ENCODE results near the gene MESP1. TPM values are rescaled to one million over a fixed set of nuclear protein-coding genes. Genes with fewer than 3 reads are reported as not detected.

MESP1 gene
- polyA plus RNA-seq, 1 donor from 2014 or later: 4.8 TPM

DNA sequence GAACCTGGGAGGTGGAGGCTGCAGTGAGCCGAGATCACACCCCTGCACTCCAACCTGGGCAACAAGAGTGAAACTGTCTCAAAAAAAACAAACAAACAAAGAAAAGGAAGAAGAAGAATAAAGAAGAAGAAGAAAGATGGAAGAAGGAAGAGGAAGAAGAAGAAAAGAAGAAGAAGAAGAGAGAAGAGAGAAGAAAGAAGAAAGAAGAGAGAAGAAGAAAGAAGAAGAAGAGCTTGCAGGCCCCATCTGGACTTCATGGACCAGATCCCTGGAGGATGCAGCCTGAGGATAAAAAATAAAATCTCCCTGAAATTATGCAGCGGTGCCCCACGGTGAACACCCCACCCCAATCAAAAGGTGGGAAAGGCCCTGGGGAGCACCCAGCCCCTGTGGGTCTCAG lies 8.8 kb upstream of the MESP1 start:
- no peak overlapping the region for H2AFZ ChIP-seq (ENCODE audit: low read depth, low read length)
- no peak overlapping the region for H3K9ac ChIP-seq (ENCODE audit: low read length)
- no peak overlapping the region for H3K4me3 ChIP-seq (ENCODE audit: low read length)
- H3K9me3 ChIP-seq (ENCODE audit: low read length): no peaks in the 10 kb centered on the region
- no peaks in the 10 kb centered on the region for H3F3A ChIP-seq (ENCODE audit: insufficient read depth, low read length, poor library complexity, severe bottlenecking)
- H3K27ac ChIP-seq (ENCODE audit: low read length): no peak overlapping the region
- H3K79me2 ChIP-seq (replicated peaks; ENCODE audit: insufficient read depth, low read length): no peaks in the 10 kb centered on the region
- no peaks in the 10 kb centered on the region for H3K9me2 ChIP-seq (ENCODE audit: insufficient read depth, low read length)
- no peak overlapping the region for H3K4me2 ChIP-seq (ENCODE audit: low read length)
- no peaks in the 10 kb centered on the region for H3K27me3 ChIP-seq (ENCODE audit: insufficient read depth, low read depth, low read length)
- no peaks in the 10 kb centered on the region for H3K36me3 ChIP-seq (ENCODE audit: insufficient read depth, low read length)
- no peak for TF ChIP-seq SMC3 (conservative IDR thresholded peaks at IDR 0.05; ENCODE audit: poor library complexity)
- TF ChIP-seq, protein P1, sequence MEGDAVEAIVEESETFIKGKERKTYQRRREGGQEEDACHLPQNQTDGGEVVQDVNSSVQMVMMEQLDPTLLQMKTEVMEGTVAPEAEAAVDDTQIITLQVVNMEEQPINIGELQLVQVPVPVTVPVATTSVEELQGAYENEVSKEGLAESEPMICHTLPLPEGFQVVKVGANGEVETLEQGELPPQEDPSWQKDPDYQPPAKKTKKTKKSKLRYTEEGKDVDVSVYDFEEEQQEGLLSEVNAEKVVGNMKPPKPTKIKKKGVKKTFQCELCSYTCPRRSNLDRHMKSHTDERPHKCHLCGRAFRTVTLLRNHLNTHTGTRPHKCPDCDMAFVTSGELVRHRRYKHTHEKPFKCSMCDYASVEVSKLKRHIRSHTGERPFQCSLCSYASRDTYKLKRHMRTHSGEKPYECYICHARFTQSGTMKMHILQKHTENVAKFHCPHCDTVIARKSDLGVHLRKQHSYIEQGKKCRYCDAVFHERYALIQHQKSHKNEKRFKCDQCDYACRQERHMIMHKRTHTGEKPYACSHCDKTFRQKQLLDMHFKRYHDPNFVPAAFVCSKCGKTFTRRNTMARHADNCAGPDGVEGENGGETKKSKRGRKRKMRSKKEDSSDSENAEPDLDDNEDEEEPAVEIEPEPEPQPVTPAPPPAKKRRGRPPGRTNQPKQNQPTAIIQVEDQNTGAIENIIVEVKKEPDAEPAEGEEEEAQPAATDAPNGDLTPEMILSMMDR (IDR thresholded peaks at IDR 0.05; ENCODE audit: poor library complexity, severe bottlenecking): no peak
- no peak for TF ChIP-seq RAD21 (conservative IDR thresholded peaks at IDR 0.05)
- no peaks in the 10 kb centered on the region for H4K20me1 ChIP-seq (ENCODE audit: insufficient read depth)

DNA sequence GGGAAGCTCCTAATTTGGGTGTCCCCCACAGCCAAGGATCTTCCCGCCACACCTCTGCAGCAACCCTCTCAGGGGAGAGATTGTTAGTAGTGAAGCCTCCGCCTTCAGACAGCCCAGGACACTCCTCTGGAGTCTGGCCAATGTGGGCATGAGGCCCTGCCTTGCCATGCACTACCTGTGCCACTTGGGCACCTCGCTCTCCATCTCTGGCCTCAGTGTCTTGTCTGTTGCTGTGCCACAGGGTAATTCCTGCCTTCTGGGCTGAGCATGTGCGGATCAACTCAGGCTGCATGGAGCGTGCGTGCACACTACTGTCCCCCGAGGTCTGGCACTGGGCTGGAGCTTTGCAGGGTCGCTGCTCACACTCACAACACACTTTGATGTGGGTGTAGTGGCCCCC lies 7.9 kb upstream of the MESP1 start:
- Histone ChIP-seq H3K4me3 (ENCODE audit: low read length) (no peak overlapping the region), H3F3A (ENCODE audit: insufficient read depth, low read length, poor library complexity, severe bottlenecking) (no peaks in the 10 kb centered on the region), H3K27me3 (ENCODE audit: insufficient read depth, low read depth, low read length) (no peaks in the 10 kb centered on the region), H3K4me2 (ENCODE audit: low read length) (no peak overlapping the region), H3K9me2 (ENCODE audit: insufficient read depth, low read length) (no peaks in the 10 kb centered on the region), H2AFZ (ENCODE audit: low read depth, low read length) (no peak overlapping the region), H3K9me3 (ENCODE audit: low read length) (no peaks in the 10 kb centered on the region), H3K79me2 (replicated peaks; ENCODE audit: insufficient read depth, low read length) (no peaks in the 10 kb centered on the region), H3K36me3 (ENCODE audit: insufficient read depth, low read length) (no peaks in the 10 kb centered on the region), H3K27ac (ENCODE audit: low read length) (no peak overlapping the region), H3K9ac (ENCODE audit: low read length) (no peak overlapping the region), H4K20me1 (ENCODE audit: insufficient read depth) (no peaks in the 10 kb centered on the region)
- TF ChIP-seq RAD21 (conservative IDR thresholded peaks at IDR 0.05) (no peak), SMC3 (conservative IDR thresholded peaks at IDR 0.05; ENCODE audit: poor library complexity) (no peak), MXI1 (conservative IDR thresholded peaks at IDR 0.05; ENCODE audit: poor library complexity, severe bottlenecking) (no peak), POLR2AphosphoS5 (IDR thresholded peaks at IDR 0.05) (no peak), TAF1 (IDR thresholded peaks at IDR 0.05; ENCODE audit: low read depth) (no peak), EZH2 (IDR thresholded peaks at IDR 0.05; ENCODE audit: borderline replicate concordance, insufficient read depth, low read length, poor library complexity, severe bottlenecking) (no peak), EP300 (conservative IDR thresholded peaks at IDR 0.05; ENCODE audit: poor library complexity, severe bottlenecking) (no peak)
- TF ChIP-seq, protein P2, sequence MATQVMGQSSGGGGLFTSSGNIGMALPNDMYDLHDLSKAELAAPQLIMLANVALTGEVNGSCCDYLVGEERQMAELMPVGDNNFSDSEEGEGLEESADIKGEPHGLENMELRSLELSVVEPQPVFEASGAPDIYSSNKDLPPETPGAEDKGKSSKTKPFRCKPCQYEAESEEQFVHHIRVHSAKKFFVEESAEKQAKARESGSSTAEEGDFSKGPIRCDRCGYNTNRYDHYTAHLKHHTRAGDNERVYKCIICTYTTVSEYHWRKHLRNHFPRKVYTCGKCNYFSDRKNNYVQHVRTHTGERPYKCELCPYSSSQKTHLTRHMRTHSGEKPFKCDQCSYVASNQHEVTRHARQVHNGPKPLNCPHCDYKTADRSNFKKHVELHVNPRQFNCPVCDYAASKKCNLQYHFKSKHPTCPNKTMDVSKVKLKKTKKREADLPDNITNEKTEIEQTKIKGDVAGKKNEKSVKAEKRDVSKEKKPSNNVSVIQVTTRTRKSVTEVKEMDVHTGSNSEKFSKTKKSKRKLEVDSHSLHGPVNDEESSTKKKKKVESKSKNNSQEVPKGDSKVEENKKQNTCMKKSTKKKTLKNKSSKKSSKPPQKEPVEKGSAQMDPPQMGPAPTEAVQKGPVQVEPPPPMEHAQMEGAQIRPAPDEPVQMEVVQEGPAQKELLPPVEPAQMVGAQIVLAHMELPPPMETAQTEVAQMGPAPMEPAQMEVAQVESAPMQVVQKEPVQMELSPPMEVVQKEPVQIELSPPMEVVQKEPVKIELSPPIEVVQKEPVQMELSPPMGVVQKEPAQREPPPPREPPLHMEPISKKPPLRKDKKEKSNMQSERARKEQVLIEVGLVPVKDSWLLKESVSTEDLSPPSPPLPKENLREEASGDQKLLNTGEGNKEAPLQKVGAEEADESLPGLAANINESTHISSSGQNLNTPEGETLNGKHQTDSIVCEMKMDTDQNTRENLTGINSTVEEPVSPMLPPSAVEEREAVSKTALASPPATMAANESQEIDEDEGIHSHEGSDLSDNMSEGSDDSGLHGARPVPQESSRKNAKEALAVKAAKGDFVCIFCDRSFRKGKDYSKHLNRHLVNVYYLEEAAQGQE (IDR thresholded peaks at IDR 0.05; ENCODE audit: borderline replicate concordance): no peak
- TF ChIP-seq, protein P1 (IDR thresholded peaks at IDR 0.05; ENCODE audit: poor library complexity, severe bottlenecking): no peak

Measured in neural cell (in vitro differentiated cells).